H1 (cell line): ENCODE measurements around the gene RGS16. TPM values are rescaled to one million over a fixed set of nuclear protein-coding genes. Genes with fewer than 3 reads are reported as not detected.

ENCODE experiments used
- CTCF ChIA-PET: fragments of 300-600 bp; sonication (Branson Sonifier 250); formaldehyde crosslinking; loops from one replicate; lab custom pipeline; 2021; ENCODE audit not compliant: partially characterized antibody; lab: Charles Lee
- POLR2A ChIA-PET: fragments of 300-600 bp; sonication (Branson Sonifier 250); formaldehyde crosslinking; loops from one replicate; lab custom pipeline; 2021; ENCODE audit warnings: inconsistent platforms; ENCODE audit not compliant: partially characterized antibody; lab: Charles Lee
- DNase-seq, 2 experiments: peaks; one replicate each; pipeline versions ENCODE4 v3.0.0 to v3.0.0-alpha.2; 2010 to 2022; ENCODE audit warnings: low spot score in 2 of 2, low read depth in 1 of 2, mixed read lengths in 1 of 2
- FAIRE-seq: peaks from 2 replicates; lab custom pipeline; 2011; peaks lifted over from hg19 to GRCh38; lab: Jason Lieb, UNC
- H2AFZ ChIP-seq: 2 replicates; pipeline ENCODE4 v1.8.1; 2012; ENCODE audit warnings: low read length, inconsistent platforms
- H2AK5ac ChIP-seq: 2 replicates; pipeline ENCODE4 v1.6.1; 2013; ENCODE audit warnings: low read depth, low read length
- H2BK120ac ChIP-seq: replicated peaks from 2 replicates; pipeline ENCODE3; 2013; ENCODE audit warnings: low read depth, low read length, inconsistent platforms
- H2BK12ac ChIP-seq: 2 replicates; pipeline ENCODE4 v1.6.1; 2013; ENCODE audit warnings: low read depth, low read length
- H2BK15ac ChIP-seq: 2 replicates; pipeline ENCODE4 v1.6.1; 2013; ENCODE audit warnings: low read length
- H2BK20ac ChIP-seq: 2 replicates; pipeline ENCODE4 v1.6.1; 2013; ENCODE audit warnings: low read length
- H2BK5ac ChIP-seq: 2 replicates; pipeline ENCODE4 v1.6.1; 2013; ENCODE audit warnings: low read depth, low read length
- H3K14ac ChIP-seq: 2 replicates; pipeline ENCODE4 v1.6.1; 2013; ENCODE audit warnings: inconsistent platforms; ENCODE audit not compliant: insufficient read length
- H3K18ac ChIP-seq: 2 replicates; pipeline ENCODE4 v1.6.1; 2013; ENCODE audit warnings: low read length; ENCODE audit errors: extremely low read depth
- H3K23ac ChIP-seq: 2 replicates; pipeline ENCODE4 v1.6.1; 2013; ENCODE audit warnings: inconsistent platforms; ENCODE audit not compliant: insufficient read length
- H3K23me2 ChIP-seq: 2 replicates; pipeline ENCODE4 v1.6.1; 2013; ENCODE audit warnings: low read depth, low read length
- H3K27ac ChIP-seq: 2 replicates; pipeline ENCODE4 v1.6.1; 2011; ENCODE audit warnings: low read depth, low read length, inconsistent platforms
- H3K27me3 ChIP-seq, 4 experiments: replicated peaks in 1 of 4; 1 replicate in 1 of 4; 2 replicates in 3 of 4; pipeline versions ENCODE4 v1.6.1 to v1.8.1; 2011 to 2013; ENCODE audit warnings: low read length in 3 of 4, mild to moderate bottlenecking in 3 of 4, inconsistent platforms in 2 of 4, mixed read lengths in 2 of 4, moderate library complexity in 1 of 4; ENCODE audit not compliant: control insufficient read depth in 3 of 4, insufficient read depth in 3 of 4; ENCODE audit errors: extremely low read depth in 1 of 4
- H3K36me3 ChIP-seq, 4 experiments: 2 replicates each; pipeline versions ENCODE4 v1.6.1 to v1.8.1; 2011 to 2013; ENCODE audit warnings: mild to moderate bottlenecking in 4 of 4, low read length in 3 of 4, moderate library complexity in 2 of 4, control low read depth in 1 of 4, inconsistent platforms in 1 of 4; ENCODE audit not compliant: insufficient read depth in 4 of 4, control insufficient read depth in 2 of 4
- H3K4ac ChIP-seq: replicated peaks from 2 replicates; pipeline ENCODE3; 2013; ENCODE audit warnings: low read length, low read depth, mixed read lengths, inconsistent platforms; ENCODE audit not compliant: insufficient read length
- H3K4me1 ChIP-seq, 4 experiments: replicated peaks in 1 of 4; 1 replicate in 1 of 4; 2 replicates in 3 of 4; pipeline versions ENCODE4 v1.6.1 to v1.8.1; 2011 to 2013; ENCODE audit warnings: low read length in 3 of 4, inconsistent platforms in 2 of 4, mixed read lengths in 1 of 4; ENCODE audit not compliant: insufficient read depth in 4 of 4, control insufficient read depth in 3 of 4
- H3K4me2 ChIP-seq, 2 experiments: 2 replicates each; pipeline versions ENCODE4 v1.6.1 to v1.8.1; 2011 to 2013; ENCODE audit warnings: low read depth in 2 of 2, low read length in 2 of 2, control low read depth in 1 of 2, inconsistent platforms in 1 of 2, mild to moderate bottlenecking in 1 of 2; ENCODE audit not compliant: insufficient read depth in 1 of 2
- H3K4me3 ChIP-seq, 4 experiments: fragments of 200-600, 300-600 bp in 1 of 4; sonication (generic), shearing (Covaris generic), sonication (Bioruptor Twin) in 1 of 4; 2 replicates each; pipeline versions ENCODE4 v1.5.1 to v1.8.1; 2011 to 2016; ENCODE audit warnings: low read length in 4 of 4, low read depth in 3 of 4, control low read depth in 2 of 4, inconsistent platforms in 2 of 4, mild to moderate bottlenecking in 2 of 4, mixed read lengths in 1 of 4, moderate library complexity in 1 of 4; ENCODE audit not compliant: insufficient read depth in 2 of 4; ENCODE audit errors: extremely low read depth in 1 of 4
- H3K56ac ChIP-seq: replicated peaks from 2 replicates; pipeline ENCODE3; 2013; ENCODE audit warnings: low read depth, mild to moderate bottlenecking, mixed read lengths, low read length, inconsistent platforms; ENCODE audit not compliant: insufficient read length
- H3K79me1 ChIP-seq: 2 replicates; pipeline ENCODE4 v1.6.1; 2013; ENCODE audit warnings: low read depth, low read length, control low read depth
- H3K79me2 ChIP-seq, 2 experiments: 2 replicates each; pipeline versions ENCODE4 v1.6.1 to v1.8.1; 2012 to 2013; ENCODE audit warnings: low read length in 2 of 2, mild to moderate bottlenecking in 2 of 2, inconsistent platforms in 1 of 2; ENCODE audit not compliant: insufficient read depth in 2 of 2, control insufficient read depth in 1 of 2
- H3K9ac ChIP-seq, 4 experiments: replicated peaks in 1 of 4; 1 replicate in 1 of 4; 2 replicates in 3 of 4; pipeline versions ENCODE4 v1.6.1 to v1.8.1; 2011 to 2013; ENCODE audit warnings: low read depth in 3 of 4, low read length in 3 of 4, control low read depth in 2 of 4, mild to moderate bottlenecking in 2 of 4, moderate library complexity in 2 of 4, inconsistent platforms in 1 of 4; ENCODE audit errors: extremely low read depth in 1 of 4
- H3K9me3 ChIP-seq, 2 experiments: 2 replicates each; pipeline versions ENCODE4 v1.6.1 to v1.8.1; 2012 to 2013; ENCODE audit warnings: mild to moderate bottlenecking in 2 of 2, moderate library complexity in 2 of 2, control low read depth in 1 of 2, inconsistent platforms in 1 of 2, low read depth in 1 of 2, low read length in 1 of 2, mixed read lengths in 1 of 2; ENCODE audit not compliant: insufficient read depth in 2 of 2
- H4K20me1 ChIP-seq, 2 experiments: replicated peaks in 1 of 2; 2 replicates each; pipeline versions ENCODE3 to v1.8.1; 2011 to 2013; ENCODE audit warnings: inconsistent platforms in 2 of 2, low read length in 2 of 2, mild to moderate bottlenecking in 1 of 2; ENCODE audit not compliant: insufficient read depth in 2 of 2, control insufficient read depth in 1 of 2
- H4K5ac ChIP-seq: 2 replicates; pipeline ENCODE4 v1.6.1; 2013; ENCODE audit warnings: low read length, low read depth, mixed read lengths, inconsistent platforms; ENCODE audit not compliant: insufficient read length
- H4K8ac ChIP-seq: 2 replicates; pipeline ENCODE4 v1.8.0; 2013; ENCODE audit warnings: mild to moderate bottlenecking, moderate library complexity, low read length, inconsistent platforms; ENCODE audit not compliant: insufficient read depth; ENCODE audit errors: extremely low read depth
- H4K91ac ChIP-seq: replicated peaks from 2 replicates; pipeline ENCODE3; 2013; ENCODE audit warnings: low read length, mixed read lengths, inconsistent platforms; ENCODE audit not compliant: insufficient read length
- CHD1 ChIP-seq: IDR thresholded peaks from 2 replicates; pipeline ENCODE4 v1.6.1; 2012; ENCODE audit warnings: low read depth, low read length, improper control_type of control experiment
- CREB1 ChIP-seq: IDR thresholded peaks from 2 replicates; pipeline ENCODE4 v1.6.1; 2012; ENCODE audit warnings: inconsistent platforms
- EZH2 ChIP-seq: fragments of 200-600 bp; sonication (generic); IDR thresholded peaks from 2 replicates; pipeline ENCODE4 v1.7.1; 2012; ENCODE audit warnings: low read depth, mild to moderate bottlenecking, moderate library complexity, low read length, inconsistent platforms; ENCODE audit not compliant: severe bottlenecking
- KDM1A ChIP-seq: fragments of 200-600, 300-600 bp; sonication (generic); IDR thresholded peaks from 2 replicates; pipeline ENCODE4 v1.7.1; 2016; ENCODE audit warnings: mild to moderate bottlenecking, low read length, borderline replicate concordance
- NANOG ChIP-seq: IDR thresholded peaks from 2 replicates; pipeline ENCODE4 v1.6.1; 2011; ENCODE audit warnings: low read length, low read depth, mild to moderate bottlenecking, inconsistent platforms; ENCODE audit not compliant: insufficient read depth, poor library complexity, severe bottlenecking
- PHF8 ChIP-seq: fragments of 200-600 bp; sonication (generic); conservative IDR thresholded peaks from 2 replicates; pipeline ENCODE4 v1.7.1; 2012; ENCODE audit warnings: low read depth, mild to moderate bottlenecking, inconsistent platforms, low read length, moderate library complexity
- RAD21 ChIP-seq, 2 experiments: IDR thresholded peaks in 1 of 2; conservative IDR thresholded peaks in 1 of 2; 2 replicates each; pipeline ENCODE4 v1.6.1; 2011; ENCODE audit warnings: low read depth in 2 of 2, low read length in 2 of 2, improper control_type of control experiment in 1 of 2, inconsistent platforms in 1 of 2, mild to moderate bottlenecking in 1 of 2, moderate library complexity in 1 of 2
- RNF2 ChIP-seq: fragments of 200-900, 300-1000 bp; sonication (generic); IDR thresholded peaks from 2 replicates; pipeline ENCODE4 v1.7.1; 2016; ENCODE audit warnings: borderline replicate concordance, low read depth, mild to moderate bottlenecking, antibody characterized with exemption, low read length; ENCODE audit not compliant: poor library complexity, severe bottlenecking; ENCODE audit errors: missing control alignments
- SAP30 ChIP-seq: fragments of 300-600 bp; sonication (generic); IDR thresholded peaks from 2 replicates; pipeline ENCODE4 v1.7.1; 2012; ENCODE audit warnings: low read length, moderate library complexity, mild to moderate bottlenecking, inconsistent platforms; ENCODE audit not compliant: insufficient read depth, insufficient replicate concordance
- WGBS, 2 experiments: shearing (Covaris generic) in 1 of 2; methylation state at CpG; one replicate each; pipeline versions ENCODE4 v1.1.6 to v1.1.7; 2013 to 2015; ENCODE audit warnings: low lambda C conversion rate in 2 of 2, mixed read lengths in 2 of 2, inconsistent platforms in 1 of 2, low coverage in 1 of 2, missing lambda C conversion rate in 1 of 2; ENCODE audit not compliant: insufficient replicate concordance in 2 of 2, insufficient coverage in 1 of 2, insufficient read length in 1 of 2; ENCODE audit errors: extremely low coverage in 1 of 2, missing lambda C conversion rate in 1 of 2; 5-methylcytosine and 5-hydroxymethylcytosine counted together
- polyA plus RNA-seq, 7 experiments: library from polyadenylated mRNA; depleted of rRNA in 3 of 7; stranded (reverse) in 5 of 7; unstranded in 2 of 7; fragments of >200 nt in 5 of 7; fragments of 200-250 nt in 2 of 7; gene quantifications; 1 replicate in 5 of 7; 2 replicates in 1 of 7; 4 replicates in 1 of 7; pipeline versions ENCODE4 v1.2.1 to v1.2.3, GENCODE V29; 2011 to 2013; ENCODE audit warnings: missing spikeins in 2 of 7, mixed read lengths in 2 of 7
- total RNA-seq: library from RNA; stranded (reverse); fragmentation: NEBNext Ultra II Directional; extraction: Animal tissue kit (Norgen Biotek cat#: 25700); gene quantifications from 2 replicates; pipeline ENCODE4 v1.2.1, GENCODE V29; 2021
- TF ChIP-seq, protein P1 (sequence below): IDR thresholded peaks from 2 replicates; pipeline ENCODE4 v1.6.1; 2012; ENCODE audit warnings: low read length, inconsistent platforms
- TF ChIP-seq, protein P2 (sequence below): IDR thresholded peaks from 2 replicates; pipeline ENCODE4 v1.6.1; 2011; ENCODE audit warnings: low read depth, mild to moderate bottlenecking, low read length; ENCODE audit not compliant: insufficient read depth

Gene RGS16
- total and polyA plus RNA-seq, 2 of the 8 experiments (the other 6 are each of a cell fraction or from before 2014, with no cell fraction given) = 5.7 to 9.8 TPM

DNA sequence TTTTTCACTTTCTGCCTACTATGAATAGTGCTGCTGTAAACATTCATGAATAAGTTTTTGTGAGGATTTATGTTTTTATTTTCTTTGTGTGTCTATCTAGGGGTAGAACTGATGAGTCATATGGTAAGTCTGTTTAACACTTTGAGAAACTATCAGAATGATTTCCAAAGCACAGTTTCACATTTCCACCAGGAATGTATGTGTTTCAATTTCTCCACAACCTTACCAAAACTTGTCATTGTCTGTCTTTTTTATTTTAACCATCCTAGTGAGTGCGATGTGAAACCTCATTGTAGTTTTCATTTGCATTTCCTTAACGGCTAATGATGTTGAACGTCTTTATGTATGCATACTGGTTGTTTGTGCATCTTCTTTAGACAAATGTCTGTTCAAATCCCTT is 38.7 kb downstream of the RGS16 start:
- Histone ChIP-seq H2BK5ac (no peak overlapping the region), H3K79me2 (no peaks in the 10 kb centered on the region), H2BK15ac (no peak overlapping the region), H3K4me3 (no peak overlapping the region), H3K56ac (no peak overlapping the region), H3K27me3 (no peaks in the 10 kb centered on the region), H3K9ac (no peak overlapping the region), H3K23ac (no peak overlapping the region), H3K79me1 (no peaks in the 10 kb centered on the region), H3K18ac (no peak overlapping the region), H3K36me3 (no peaks in the 10 kb centered on the region), H2AFZ (no peak overlapping the region), H3K27ac (no peak overlapping the region), H3K23me2 (no peaks in the 10 kb centered on the region), H4K8ac (no peak overlapping the region), H3K4me2 (no peak overlapping the region), H4K20me1 (no peaks in the 10 kb centered on the region), H4K91ac (no peak overlapping the region), H2BK120ac (no peak overlapping the region), H3K4me1 (no peaks in the 10 kb centered on the region), H2BK12ac (no peak overlapping the region), H2AK5ac (no peak overlapping the region), H4K5ac (no peak overlapping the region), H3K14ac (no peak overlapping the region), H3K9me3 (no peaks in the 10 kb centered on the region), H2BK20ac (no peak overlapping the region), H3K4ac (no peak overlapping the region)
- FAIRE-seq = no peak
- DNase-seq = no peak
- 87% methylated on average over 3 of the region's 3 CpGs; no CpG with 5 or more reads in 1 of the 2 experiments for WGBS, 2 experiments
- CTCF ChIA-PET = no interaction called here
- POLR2A ChIA-PET = no interaction called here
- TF ChIP-seq CREB1 (no peak), CHD1 (no peak), RAD21 (IDR thresholded peaks at IDR 0.05 in 1 of 2, conservative IDR thresholded peaks at IDR 0.05 in 1 of 2; ENCODE audit: low read depth in 2 of 2, low read length in 2 of 2) (no peak), PHF8 (no peak), NANOG (no peak), SAP30 (no peak), EZH2 (no peak), RNF2 (no peak), KDM1A (no peak)
- TF ChIP-seq, protein P1, sequence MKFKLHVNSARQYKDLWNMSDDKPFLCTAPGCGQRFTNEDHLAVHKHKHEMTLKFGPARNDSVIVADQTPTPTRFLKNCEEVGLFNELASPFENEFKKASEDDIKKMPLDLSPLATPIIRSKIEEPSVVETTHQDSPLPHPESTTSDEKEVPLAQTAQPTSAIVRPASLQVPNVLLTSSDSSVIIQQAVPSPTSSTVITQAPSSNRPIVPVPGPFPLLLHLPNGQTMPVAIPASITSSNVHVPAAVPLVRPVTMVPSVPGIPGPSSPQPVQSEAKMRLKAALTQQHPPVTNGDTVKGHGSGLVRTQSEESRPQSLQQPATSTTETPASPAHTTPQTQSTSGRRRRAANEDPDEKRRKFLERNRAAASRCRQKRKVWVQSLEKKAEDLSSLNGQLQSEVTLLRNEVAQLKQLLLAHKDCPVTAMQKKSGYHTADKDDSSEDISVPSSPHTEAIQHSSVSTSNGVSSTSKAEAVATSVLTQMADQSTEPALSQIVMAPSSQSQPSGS = no peak
- TF ChIP-seq, protein P2, sequence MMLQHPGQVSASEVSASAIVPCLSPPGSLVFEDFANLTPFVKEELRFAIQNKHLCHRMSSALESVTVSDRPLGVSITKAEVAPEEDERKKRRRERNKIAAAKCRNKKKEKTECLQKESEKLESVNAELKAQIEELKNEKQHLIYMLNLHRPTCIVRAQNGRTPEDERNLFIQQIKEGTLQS = no peak
